HG03097 (cell line): Measurements from ENCODE around the gene ASH1L.
"Not testable (repeated sequence)": the region's sequence is repeated elsewhere in the genome, so short reads cannot be mapped to it uniquely, and the experiment has no call there.

ENCODE experiments used
- ATAC-seq: cut with Tn5 transposase; IDR thresholded peaks from one replicate; pipeline ENCODE4 v1.9.1; 2021; ENCODE audit not compliant: unreplicated experiment, low FRiP score

ASH1L gene

GRCh38 chr1:155342842-155343241, 219.8 kb downstream of the ASH1L start:
- no peak for ATAC-seq

GRCh38 chr1:155339515-155340097, 223.0 kb downstream of the ASH1L start:
- no peak for ATAC-seq

DNA sequence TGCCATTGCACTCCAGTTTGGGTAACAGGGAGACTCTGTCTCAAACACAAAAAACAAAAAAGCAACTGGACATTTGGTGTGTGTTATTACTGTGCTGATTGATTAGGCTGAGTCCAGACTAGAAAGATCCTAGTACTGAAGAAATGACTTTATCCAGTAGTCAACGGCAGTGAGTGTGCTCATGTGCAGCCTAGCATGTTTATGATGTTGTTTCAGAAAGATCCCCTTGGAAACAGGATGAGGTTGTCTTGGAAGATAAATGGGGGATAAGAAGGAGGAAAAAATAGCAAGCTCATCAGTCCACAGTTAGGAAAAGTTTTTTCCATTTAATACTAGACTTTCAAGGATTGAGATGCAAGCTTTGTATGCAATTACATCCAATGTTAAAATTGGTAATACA, 227.6 kb downstream of the ASH1L start:
- no peak for ATAC-seq

DNA sequence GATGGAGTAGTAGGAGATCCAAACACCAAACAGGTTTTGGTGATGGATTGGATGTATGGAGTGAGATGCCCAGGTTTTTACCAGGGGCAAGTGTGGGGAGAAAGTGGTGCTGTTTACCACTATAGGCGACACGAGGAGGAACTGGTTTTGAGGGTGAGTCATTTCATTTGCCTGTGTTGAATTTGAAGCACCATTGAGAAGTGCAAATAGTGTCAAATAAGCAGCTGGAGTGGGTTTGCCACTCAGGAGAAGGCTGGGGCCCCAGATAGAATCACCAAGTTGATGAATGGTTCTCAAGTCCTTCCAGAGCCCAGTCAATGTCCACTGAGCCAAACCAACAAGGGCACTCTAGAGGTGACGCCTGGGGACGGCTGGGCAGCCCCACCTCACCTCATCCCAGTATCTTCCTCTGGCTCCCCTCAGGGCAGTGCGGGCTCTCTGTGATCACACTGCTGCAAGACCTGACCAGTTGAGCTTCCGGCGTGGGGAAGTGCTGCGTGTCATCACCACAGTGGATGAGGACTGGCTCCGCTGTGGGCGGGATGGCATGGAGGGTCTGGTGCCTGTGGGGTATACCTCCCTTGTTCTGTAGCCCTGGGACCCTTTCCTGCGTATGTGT, 232.5 kb downstream of the ASH1L start:
- ATAC-seq: no peak

DNA sequence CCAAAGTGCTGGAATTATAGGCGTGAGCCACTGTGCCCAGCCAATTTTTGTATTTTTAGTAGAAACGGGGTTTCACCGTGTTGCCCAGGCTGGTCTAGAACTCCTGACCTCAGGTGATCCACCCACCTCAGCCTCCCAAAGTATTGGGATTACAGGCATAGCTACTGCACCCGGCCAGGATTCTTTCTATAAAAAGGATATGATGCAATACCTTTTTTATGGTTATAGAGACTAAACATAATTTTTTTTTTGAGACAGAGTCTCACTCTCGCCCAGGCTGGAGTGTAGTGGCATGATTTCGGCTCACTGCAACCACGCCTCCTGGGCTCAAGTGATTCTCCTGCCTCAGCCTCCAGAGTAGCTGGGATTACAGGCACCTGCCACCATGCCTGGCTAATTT, 233.7 kb downstream of the ASH1L start:
- not testable (repeated sequence) for ATAC-seq

DNA sequence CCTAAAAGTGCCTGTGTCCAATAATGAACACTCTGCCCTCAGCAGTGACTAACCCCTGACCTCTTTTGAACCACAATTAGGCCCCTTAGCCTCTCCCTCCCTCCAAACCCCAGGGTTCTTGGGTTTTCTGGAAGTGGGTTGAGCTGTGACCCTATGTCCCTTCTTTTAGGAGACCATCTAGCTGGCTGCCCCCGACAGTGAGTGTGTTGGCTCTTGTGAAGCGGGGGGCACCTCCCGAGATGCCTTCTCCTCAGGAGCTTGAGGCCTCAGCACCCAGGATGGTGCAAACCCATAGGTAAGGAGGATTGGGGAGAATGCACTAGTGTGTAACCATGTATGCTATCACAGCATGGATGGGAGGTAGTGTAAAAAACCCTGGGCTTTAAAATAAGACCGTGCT, 234.6 kb downstream of the ASH1L start:
- no peak for ATAC-seq

- ATAC-seq: no peak
Measured at GRCh38 chr1:155326631-155327037, 236.0 kb downstream of the ASH1L start.

DNA sequence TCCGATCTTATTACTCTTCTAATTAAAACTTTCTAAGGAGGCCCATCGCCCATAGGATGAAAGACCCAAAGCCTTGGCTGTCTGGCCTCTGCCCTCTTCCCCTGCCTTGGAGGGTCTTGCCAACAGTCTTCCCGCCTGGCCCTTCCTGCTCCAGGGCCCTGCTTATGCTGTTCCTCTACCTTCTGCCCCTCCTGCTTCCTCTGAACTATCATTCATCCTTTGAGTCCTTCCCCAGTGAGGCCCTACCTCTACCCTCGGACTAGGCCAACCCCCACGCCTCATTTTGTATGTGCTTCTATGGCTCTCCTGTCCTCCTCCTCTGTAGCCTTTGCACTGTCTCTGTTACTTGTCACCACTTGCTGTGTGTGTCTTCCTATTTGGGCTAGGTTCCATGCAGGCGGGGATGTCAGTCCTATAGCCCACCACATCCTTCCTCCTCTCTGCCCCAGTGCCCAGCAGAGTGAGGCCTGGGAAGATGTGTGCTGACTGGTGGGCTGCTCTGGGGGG, 236.5 kb downstream of the ASH1L start:
- ATAC-seq: no peak

DNA sequence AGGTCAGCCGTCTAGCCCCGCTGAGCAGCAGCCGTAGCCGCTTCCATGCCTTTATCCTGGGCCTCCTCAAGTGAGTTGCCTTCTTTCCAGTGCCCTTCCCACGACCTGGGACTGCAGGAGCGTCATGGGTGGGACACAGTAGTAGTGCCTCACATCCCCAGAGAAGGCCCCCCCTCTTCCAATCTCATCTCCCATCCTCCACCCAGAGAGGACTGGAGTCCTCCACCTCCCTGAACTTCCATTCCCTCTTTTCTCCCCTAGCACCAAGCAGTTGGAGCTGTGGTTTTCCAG, 237.1 kb downstream of the ASH1L start:
- ATAC-seq: no peak

DNA sequence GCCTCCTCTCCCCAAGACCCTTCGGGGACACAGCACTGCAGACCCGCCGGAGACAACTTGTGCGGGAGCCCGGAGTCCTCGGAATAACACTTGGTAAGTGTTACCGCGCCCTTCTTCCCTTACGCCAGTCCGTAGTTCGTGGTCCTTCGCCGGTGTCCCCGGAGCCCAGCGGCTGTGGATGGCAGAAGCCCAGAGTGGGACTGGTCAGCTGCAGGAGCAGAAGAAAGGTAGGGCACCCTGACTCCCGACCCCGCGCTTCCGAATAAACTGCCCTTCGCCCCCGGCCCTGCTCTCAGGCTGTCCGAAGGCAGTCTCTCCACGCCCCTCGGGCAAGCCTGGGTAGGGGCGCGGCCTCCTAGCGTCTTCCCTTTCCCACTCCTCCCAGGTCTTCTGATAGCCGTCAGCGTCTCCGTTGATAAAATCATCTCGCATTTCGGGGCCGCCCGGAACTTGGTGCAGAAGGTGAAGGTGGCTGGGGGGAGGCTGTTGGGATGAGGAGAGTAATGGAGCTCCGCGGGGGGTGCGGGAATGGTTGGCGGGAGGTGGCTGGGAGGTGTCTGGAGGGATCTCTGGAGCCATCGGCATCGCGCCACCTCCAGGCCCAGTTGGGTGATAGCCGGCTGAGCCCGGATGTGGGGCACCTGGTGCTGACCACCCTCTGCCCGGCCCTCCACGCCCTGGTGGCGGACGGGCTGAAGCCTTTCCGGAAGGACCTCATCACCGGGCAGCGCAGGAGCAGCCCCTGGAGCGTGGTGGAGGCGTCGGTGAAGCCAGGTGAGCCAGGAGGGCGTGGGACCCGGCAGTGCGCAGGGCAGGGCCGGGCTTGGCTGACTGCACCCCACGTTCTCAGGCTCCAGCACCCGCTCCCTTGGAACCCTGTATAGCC, 237.6 kb downstream of the ASH1L start:
- no peak for ATAC-seq

- peak; percentile 55 for ATAC-seq
Measured at GRCh38 chr1:155324037-155324716, 238.4 kb downstream of the ASH1L start.

GRCh38 chr1:155323729-155324036, 238.9 kb downstream of the ASH1L start:
- ATAC-seq: peak; percentile 25

DNA sequence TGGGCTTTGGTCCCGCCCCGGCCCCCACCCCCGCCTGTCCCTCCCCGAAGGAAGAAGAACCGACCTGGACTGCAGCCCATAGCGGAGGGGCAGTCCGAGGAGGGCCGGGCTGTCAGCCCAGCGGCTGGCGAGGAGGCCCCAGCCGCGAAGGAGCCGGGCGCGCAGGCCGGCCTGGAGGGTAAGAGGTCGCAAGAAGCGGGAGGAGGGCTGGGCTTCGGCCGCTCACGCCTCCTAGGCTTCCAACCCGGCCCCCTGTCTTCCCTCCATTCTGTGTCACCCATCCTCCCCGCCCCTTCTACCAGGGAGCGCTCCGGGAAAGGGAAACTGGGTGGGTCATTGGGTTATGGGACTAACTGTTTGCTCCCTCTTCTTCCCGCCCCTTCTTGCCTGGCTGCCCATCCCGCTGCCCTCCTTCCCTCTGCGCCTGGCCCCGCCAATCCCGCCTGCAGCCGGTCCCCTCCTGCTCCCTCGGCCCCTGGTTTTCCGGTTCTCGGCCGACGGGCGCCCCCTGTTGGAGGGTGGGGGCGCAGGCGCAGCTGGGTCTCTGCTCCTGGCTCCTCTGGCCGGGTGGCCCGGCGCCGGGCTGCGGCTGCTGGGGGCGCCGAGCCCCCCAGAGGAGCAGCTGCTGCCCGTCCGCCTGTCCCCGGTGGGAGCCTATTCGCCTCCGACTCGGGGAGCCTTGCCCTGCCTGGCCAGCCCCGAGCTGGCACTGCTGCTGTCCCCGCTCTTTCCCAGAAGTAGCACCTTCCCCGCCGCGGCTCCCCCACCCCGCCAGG, 239.5 kb downstream of the ASH1L start:
- ATAC-seq: peak; percentile 34

DNA sequence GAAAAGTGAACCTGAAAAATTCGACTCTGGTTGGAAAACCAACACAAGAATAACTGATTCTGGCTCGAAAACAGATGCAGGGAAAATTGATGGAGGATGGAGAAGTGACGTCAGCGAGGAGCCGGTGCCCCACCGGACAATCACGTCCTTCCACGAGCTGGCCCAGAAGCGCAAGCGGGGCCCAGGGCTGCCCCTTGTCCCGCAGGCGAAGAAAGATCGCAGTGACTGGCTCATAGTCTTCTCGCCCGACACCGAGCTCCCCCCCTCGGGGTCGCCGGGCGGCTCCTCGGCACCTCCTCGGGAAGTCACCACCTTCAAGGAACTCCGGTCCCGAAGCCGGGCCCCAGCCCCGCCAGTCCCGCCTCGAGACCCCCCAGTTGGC, 240.0 kb downstream of the ASH1L start:
- no peak for ATAC-seq

GRCh38 chr1:155321639-155322503, 240.7 kb downstream of the ASH1L start:
- ATAC-seq: no peak

DNA sequence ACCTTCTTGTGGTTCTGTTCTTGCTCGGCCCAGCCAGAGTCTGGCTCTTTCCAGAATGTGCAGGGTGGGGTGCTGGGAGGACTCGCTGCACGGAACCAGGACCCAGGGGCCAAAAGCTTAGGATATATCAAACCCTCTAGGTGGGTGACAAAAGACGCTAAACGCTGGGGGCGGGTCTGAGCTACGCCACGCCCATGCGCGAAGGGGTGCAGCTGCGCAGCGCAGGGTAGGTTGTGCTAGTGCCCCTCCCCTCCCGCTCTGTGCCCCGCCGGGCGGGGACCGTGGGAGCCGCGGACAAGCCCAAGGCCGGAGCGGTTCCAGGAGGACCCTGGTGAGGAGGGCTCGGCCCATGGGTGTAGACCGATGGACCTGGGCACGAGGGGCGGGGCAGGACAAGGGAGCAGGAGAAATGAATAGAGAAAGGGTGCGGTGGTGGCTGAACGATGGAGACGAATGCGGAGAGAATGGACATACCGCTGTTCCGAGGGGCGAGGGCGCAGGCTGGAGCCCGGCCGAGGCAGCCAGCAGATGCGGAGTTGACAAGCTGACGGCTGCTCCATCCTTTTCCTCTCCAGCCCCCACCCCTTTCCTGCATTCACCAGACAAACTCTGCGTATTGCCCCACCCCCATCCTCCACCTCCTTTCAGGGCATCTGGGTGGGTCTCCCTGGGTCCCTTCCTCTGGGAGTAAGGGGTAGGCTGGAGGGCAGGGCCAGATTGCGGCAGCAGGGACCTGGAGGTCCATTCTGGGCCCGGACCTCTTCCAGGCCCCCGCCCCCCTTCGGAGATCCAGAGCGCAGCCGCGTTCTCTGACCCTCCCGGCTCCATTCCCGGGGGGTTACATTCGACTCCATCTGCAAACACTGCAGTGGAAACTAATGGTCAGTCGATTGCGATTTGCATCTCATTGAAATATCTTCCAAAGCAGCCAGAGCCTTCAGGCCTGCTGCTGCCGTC, 241.7 kb downstream of the ASH1L start, which contains the start of gene RUSC1:
RUSC1 (plus strand) TSS at position 234 of the 957 bp plus-strand sequence. CDS start 880 bp downstream, outside the sequence.
- no peak for ATAC-seq

- ATAC-seq: no peak
Measured at GRCh38 chr1:155320252-155320651, 242.4 kb downstream of the ASH1L start.

- ATAC-seq: no peak
Measured at GRCh38 chr1:155319536-155319935, 243.1 kb downstream of the ASH1L start.
